ACHN (cell line): ENCODE measurements around the gene SYNGR2.
"Not testable (repeated sequence)": the region's sequence is repeated elsewhere in the genome, so short reads cannot be mapped to it uniquely, and the experiment has no call there.

ENCODE experiments used
- DNase-seq: peaks from one replicate; pipeline ENCODE4 v3.0.0-alpha.2; 2015
- in situ Hi-C: cut with HindIII; loops from 2 replicates; pipeline ENCODE4 v1.10.0; 2017; ENCODE audit warnings: low sequenced_read_pairs, low pct_ligation_motif_present, low pct_unique_long_range_greater_than_20kb

The SYNGR2 gene

DNA sequence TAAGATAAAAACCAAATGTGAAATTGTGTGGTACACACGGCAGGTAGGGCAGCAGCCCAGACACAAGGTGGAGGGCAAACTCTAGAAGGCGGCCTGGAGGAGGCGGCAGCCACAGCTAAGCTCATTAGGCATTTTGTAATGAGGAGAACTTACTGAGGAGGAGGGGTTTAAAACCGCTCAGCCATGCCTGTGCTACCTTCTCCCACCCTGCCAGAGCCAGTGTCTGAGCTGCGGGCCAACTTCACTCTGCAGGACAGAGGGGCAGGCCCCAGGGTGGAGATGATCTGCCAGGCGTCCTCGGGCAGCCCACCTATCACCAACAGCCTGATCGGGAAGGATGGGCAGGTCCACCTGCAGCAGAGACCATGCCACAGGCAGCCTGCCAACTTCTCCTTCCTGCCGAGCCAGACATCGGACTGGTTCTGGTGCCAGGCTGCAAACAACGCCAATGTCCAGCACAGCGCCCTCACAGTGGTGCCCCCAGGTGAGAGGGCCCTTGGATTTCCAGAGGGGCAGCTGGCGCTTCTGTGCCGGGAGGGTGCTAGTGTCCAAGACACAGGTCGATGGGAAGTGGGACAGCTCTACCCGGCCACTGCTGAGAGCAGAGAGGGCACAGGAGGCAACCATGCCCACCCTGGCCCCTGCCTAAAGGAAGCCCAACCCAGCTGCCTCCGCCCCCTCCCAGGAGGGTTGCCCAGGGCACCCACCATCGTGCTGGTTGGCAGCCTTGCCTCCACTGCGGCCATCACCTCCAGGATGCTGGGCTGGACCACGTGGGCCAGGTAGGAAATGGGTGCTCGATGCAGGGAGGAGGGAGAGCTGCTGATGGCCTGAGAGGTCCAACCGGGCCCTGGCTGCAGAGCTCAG lies 4.3 kb upstream of the SYNGR2 start:
- no peak for DNase-seq
- in situ Hi-C loops, result no loop called here

GRCh38 chr17:78164748-78165607 lies 3.4 kb upstream of the SYNGR2 start:
- in situ Hi-C loops, result no loop called here

GRCh38 chr17:78166416-78166815 lies 2.0 kb upstream of the SYNGR2 start:
- in situ Hi-C loops, result no loop called here
- no peak for DNase-seq

More at GRCh38 chr17:78164748-78165607, 3.4 kb upstream of the SYNGR2 start:
- DNase-seq, result no peak

DNA sequence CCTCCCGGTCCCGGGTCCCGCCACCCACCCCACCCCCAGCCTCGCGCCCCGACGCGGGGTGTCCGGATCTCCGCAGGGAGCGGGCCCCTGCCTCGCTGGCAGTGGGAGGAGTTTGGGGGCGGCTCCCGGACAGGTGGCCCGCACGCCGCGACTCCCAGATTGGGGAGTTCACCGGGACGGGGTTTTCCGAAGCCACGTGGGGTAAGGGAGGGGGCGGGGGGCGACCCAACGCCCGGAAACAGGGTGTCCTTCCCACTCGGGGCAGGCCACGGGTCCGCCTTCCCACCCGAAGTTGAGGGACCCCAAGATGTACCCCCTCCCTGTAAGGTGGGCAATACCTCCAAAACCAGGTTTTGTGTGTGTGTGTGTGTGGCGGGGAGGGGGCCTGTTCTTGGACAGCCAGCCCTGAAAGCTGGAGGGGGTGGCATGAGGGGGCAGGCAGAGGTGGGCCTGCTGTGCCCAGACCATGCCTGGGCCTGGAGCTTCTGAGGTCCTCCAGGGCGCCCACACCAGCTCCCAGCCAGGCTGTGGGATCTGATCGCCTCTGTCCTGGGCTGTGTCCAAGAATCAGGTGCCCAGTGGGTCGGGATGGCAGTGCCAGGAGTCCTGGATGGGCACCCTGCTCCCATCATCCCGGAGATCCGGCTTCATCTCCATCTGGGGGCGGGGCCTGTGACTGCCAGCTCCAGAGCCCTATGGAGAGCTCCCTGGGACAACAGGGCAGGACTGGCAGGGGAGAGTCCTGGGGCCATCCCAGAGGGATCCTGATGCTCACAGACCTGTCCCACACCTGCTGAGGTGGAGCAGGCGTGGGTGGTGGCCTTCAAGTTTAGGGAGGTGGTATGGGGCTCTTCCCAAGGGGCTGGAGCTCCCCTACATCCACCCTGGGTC lies 767 bp downstream of the SYNGR2 start:
- peak; percentile 81 for DNase-seq
- in situ Hi-C loops, result no loop called here

DNA sequence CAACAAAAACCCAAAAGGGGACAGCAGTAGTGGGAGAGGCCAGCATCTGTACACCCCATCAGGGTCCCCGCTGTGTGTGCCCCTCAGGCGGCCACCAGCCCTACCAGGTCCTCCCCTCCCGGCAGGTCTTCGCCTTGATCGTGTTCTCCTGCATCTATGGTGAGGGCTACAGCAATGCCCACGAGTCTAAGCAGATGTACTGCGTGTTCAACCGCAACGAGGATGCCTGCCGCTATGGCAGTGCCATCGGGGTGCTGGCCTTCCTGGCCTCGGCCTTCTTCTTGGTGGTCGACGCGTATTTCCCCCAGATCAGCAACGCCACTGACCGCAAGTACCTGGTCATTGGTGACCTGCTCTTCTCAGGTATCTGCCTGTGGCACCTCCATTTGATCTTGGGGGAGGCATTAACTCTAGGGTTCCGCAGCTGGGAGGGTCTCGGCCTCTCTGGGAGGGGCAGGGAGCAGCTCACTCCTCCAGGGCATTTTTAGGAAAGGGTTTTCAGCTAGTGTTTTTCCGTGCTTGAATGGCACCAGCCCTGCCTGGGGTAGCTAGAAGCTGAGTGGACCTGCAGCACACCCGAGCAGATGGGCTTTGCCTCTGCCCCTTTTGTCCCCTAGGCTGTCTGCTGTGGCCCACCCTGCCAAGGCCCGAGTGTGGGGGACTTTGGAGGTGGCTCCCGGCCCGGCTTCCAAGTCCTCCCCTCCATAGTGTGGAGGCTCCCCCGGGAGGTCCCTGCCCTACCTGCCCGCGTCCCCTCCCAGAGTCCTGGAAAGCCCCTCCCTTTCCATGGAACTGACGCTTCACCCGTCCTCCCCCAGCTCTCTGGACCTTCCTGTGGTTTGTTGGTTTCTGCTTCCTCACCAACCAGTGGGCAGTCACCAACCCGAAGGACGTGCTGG lies 2.6 kb downstream of the SYNGR2 start:
- DNase-seq, result no peak
- in situ Hi-C loops, result no loop called here

DNA sequence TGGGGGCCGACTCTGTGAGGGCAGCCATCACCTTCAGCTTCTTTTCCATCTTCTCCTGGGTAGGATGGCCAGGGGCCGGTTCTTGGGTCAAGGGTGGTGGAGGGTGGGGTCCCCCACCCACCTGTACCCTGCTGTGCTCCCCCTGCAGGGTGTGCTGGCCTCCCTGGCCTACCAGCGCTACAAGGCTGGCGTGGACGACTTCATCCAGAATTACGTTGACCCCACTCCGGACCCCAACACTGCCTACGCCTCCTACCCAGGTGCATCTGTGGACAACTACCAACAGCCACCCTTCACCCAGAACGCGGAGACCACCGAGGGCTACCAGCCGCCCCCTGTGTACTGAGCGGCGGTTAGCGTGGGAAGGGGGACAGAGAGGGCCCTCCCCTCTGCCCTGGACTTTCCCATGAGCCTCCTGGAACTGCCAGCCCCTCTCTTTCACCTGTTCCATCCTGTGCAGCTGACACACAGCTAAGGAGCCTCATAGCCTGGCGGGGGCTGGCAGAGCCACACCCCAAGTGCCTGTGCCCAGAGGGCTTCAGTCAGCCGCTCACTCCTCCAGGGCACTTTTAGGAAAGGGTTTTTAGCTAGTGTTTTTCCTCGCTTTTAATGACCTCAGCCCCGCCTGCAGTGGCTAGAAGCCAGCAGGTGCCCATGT lies 3.3 kb downstream of the SYNGR2 start:
- in situ Hi-C loops, DNase-seq: not testable (repeated sequence)

GRCh38 chr17:78172249-78173051 lies 4.1 kb downstream of the SYNGR2 start:
- DNase-seq, result no peak
- in situ Hi-C loops, result no loop called here

DNA sequence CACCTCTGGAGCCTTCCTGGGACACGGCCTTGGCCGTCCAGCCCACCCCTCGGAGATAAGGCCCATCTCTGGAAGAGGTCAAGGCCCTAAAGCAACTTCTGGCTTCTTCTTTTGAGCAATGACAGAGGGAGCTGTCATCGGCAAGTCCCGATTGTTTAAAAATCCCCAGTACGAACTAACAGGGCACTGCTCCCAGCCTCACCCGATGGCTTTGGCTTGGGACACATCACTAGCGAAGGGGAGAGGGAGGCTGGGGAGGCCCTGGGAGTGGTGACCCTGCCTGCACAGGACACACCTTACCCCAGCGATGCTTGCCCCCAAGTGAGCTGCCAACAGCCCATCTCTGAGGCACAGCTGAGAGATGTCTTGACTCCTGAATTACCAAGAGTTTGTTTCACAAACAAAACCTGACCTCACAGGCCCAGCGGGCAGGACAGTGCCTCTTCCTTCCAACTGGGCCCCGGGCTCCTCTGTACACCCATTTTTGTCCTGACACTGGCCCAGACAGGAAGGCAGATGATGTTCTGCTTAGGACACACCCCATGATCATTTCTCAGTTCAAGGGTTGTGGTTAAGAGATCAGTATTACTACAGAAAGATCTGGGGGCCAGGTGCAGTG lies 4.8 kb downstream of the SYNGR2 start:
- DNase-seq, result no peak
- in situ Hi-C loops, result no loop called here

DNA sequence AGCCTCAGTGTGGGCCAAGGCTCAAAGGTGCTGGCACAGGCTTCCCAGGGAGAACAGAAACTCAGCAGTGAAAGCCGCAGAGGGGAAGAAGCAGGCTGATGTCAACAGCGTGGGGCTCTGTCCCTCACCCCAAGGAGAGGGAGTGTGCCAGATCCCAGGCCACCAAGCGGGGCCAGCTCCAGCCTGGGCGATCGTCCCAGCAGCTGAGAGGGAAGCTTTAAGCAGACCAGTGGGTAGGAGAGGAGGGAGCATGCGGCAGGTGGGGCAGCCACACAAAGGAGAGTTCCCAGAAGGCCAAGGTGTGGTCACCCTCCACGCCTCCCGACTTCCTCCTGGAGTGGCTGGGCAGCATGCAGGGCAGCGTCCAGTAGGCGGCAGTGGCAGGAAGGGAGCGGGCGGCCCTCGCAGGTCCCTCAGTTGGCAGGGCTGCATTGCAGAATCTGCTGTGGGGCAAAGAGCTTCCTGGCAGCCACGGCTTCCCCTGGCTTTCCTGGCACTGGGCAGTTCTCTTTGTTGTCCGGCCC lies 6.0 kb downstream of the SYNGR2 start:
- in situ Hi-C loops, result no loop called here
- no peak for DNase-seq

GRCh38 chr17:78174870-78175642 lies 6.7 kb downstream of the SYNGR2 start:
- DNase-seq, result no peak
- in situ Hi-C loops, result no loop called here

- in situ Hi-C loops, result no loop called here
- DNase-seq, result no peak
These were observed 7.2 kb downstream of the SYNGR2 start for GRCh38 chr17:78175643-78175981.

- DNase-seq, result peak; percentile 68
- in situ Hi-C loops, result no loop called here
These were observed 8.2 kb downstream of the SYNGR2 start for GRCh38 chr17:78176548-78177025.

DNA sequence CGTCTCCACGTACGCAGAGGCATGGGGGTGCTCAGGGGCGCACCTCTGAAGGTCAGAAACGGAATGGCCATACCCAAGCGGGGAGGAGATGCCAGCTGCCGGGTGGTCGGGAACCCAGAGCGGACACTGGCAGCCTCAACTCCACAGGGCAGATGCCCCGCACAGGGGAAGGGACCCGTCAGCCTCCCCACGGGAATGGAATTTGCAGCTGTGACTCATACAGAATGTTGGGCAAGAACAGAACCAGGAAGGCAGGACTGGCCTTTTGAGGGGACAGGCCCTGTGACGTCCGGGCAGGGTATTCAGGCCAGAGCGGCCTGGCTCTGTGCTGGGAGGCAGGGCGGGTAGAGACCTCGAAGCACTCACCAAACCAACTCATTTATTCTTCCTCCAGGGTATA lies 11.0 kb downstream of the SYNGR2 start:
- DNase-seq, result no peak
- in situ Hi-C loops, result no loop called here

DNA sequence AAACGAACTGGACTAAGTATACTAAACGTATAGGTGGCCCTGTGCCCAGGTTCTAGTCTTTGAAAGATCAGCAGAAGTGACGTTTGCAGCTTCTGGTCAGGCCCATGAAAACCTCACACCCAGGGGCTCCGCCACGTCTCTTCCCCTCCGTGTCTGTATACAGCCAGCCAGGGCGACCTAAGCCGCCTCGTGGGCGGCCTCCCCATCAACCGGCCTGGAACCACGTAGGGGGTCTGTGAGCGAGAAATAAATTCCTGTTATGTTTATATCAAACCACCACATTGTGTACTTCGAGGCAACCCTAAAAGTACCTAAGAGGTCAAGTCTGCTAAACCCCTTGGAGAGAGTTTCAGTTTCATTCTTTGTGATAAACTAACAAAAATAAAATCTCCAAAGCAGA lies 11.7 kb downstream of the SYNGR2 start:
- DNase-seq, result no peak
- in situ Hi-C loops, result no loop called here

DNA sequence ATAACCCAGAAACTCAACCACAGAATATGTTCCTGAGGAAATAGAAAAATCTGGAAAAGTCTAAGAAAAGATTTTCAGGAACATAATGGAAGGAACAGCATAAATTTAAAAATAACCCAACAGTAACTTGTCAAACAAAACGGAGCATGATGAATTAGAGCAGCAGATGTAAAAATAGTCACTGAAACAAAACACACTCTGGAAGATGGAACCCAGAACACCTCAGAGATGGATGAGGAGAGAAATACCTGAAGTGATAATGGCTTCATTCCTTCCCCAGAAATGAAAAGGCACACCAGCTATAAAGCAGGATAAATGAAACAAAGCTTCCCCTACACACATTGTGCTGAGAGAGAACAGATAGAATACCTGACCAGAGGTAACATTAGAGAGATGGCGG lies 12.1 kb downstream of the SYNGR2 start:
- DNase-seq, result no peak
- in situ Hi-C loops, result no loop called here
